GOT3 (cell line): ENCODE data around the gene PPP1R14C.
"Not testable (repeated sequence)": the region's sequence is repeated elsewhere in the genome, so short reads cannot be mapped to it uniquely, and the experiment has no call there.

ENCODE experiments used
- DNase-seq: peaks from one replicate; lab custom pipeline; 2025; ENCODE audit warnings: mixed read lengths; lab: John Stamatoyannopoulos, UW

The PPP1R14C gene

GRCh38 chr6:150142670-150143515, at the start of gene PPP1R14C:
TSS of gene PPP1R14C (plus strand) at chr6:150143044. CDS start at chr6:150143193, 149 bp downstream.
- no peak for DNase-seq

- no peak for DNase-seq
These were observed 49.4 kb upstream of the PPP1R14C start for GRCh38 chr6:150093397-150093796.

- no peak for DNase-seq
These were observed 44.7 kb upstream of the PPP1R14C start for GRCh38 chr6:150098155-150098554.

- DNase-seq, result no peak
These were observed 43.3 kb upstream of the PPP1R14C start for GRCh38 chr6:150099546-150099945.

GRCh38 chr6:150099953-150100352, 42.9 kb upstream of the PPP1R14C start:
- no peak for DNase-seq

- DNase-seq, result no peak
These were observed 42.1 kb upstream of the PPP1R14C start for GRCh38 chr6:150100745-150101144.

- no peak for DNase-seq
These were observed 40.0 kb upstream of the PPP1R14C start for GRCh38 chr6:150102750-150103270.

GRCh38 chr6:150112233-150112632, 30.6 kb upstream of the PPP1R14C start:
- no peak for DNase-seq

- DNase-seq, result no peak
These were observed 27.1 kb upstream of the PPP1R14C start for GRCh38 chr6:150115769-150116168.

- DNase-seq, result no peak
These were observed 26.5 kb upstream of the PPP1R14C start for GRCh38 chr6:150116200-150116800.

- no peak for DNase-seq
These were observed 24.6 kb upstream of the PPP1R14C start for GRCh38 chr6:150118203-150118602.

GRCh38 chr6:150118627-150119026, 24.2 kb upstream of the PPP1R14C start:
- DNase-seq, result no peak

- DNase-seq, result no peak
These were observed 23.7 kb upstream of the PPP1R14C start for GRCh38 chr6:150119173-150119572.

- no peak for DNase-seq
These were observed 19.2 kb upstream of the PPP1R14C start for GRCh38 chr6:150123645-150124044.

GRCh38 chr6:150124235-150124634, 18.6 kb upstream of the PPP1R14C start:
- DNase-seq, result no peak

GRCh38 chr6:150126641-150127291, 16.1 kb upstream of the PPP1R14C start:
- no peak for DNase-seq

GRCh38 chr6:150128425-150128824, 14.4 kb upstream of the PPP1R14C start:
- DNase-seq, result no peak

GRCh38 chr6:150129616-150130505, 13.0 kb upstream of the PPP1R14C start:
- no peak for DNase-seq

- no peak for DNase-seq
These were observed 9.2 kb upstream of the PPP1R14C start for GRCh38 chr6:150133686-150134085.

GRCh38 chr6:150134280-150134920, 8.4 kb upstream of the PPP1R14C start:
- no peak for DNase-seq

GRCh38 chr6:150137711-150138110, 5.1 kb upstream of the PPP1R14C start:
- not testable (repeated sequence) for DNase-seq
